RPMI8226 (cell line): ENCODE results near the gene SFRP4.
"Not testable (repeated sequence)": the region's sequence is repeated elsewhere in the genome, so short reads cannot be mapped to it uniquely, and the experiment has no call there.

Experiments
- DNase-seq: peaks from one replicate; pipeline ENCODE4 v3.0.0-alpha.2; 2015

Gene SFRP4

DNA sequence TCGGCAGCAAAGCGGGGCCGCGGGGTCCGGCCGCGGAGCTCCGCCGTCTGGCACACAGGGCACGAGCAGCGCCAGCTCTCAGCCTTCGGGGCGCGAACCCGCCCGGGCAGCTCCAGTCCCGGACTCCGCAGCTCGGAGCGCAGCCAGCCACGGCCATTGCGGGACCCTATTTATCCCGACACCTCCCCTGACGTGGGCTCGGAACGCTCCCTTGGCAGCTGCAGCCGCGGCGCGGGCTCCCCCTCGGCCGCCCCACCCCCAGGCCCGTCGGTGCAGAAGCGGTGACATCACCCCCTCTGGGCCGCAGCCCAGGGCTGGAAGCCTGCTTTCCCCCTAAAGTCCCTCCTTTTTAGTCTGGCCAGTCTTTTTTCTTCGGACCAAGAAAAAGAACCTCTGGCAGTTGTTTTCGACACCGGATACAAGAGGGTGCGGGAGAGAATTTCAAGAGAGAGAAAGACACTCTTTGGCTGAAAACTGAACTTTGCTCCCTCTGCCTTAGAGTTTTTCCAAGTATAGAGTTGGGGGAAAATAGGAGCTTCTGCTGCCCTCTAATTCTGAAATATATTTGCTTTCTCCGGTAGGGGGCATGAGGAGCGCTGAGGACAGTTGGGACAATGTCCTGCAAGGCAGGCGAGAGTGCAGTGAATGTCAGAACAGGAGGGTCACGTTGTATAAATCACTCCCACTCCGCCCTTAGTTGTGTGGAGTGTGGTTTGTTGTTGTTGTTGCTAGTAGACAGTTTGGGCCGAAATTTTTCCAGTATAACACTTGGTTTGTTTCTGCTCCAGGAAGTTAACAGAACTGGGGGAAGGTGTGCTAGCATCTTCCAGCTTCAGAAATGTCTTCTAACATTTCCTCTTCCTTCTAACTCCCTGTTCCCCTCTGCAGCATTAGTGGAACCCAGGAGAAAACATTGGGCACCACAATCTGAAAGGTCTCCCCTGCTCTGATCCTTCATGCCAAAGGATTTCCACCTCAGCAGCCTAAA, at the start of gene SFRP4:
SFRP4 (minus strand) TSS at position 145 of the 988 bp plus-strand sequence. CDS start 280 bp downstream, outside the sequence.
- DNase-seq: peak; percentile 56

- DNase-seq: no peak
Observed at GRCh38 chr7:37964196-37964595, 47.6 kb upstream of the SFRP4 start.

DNA sequence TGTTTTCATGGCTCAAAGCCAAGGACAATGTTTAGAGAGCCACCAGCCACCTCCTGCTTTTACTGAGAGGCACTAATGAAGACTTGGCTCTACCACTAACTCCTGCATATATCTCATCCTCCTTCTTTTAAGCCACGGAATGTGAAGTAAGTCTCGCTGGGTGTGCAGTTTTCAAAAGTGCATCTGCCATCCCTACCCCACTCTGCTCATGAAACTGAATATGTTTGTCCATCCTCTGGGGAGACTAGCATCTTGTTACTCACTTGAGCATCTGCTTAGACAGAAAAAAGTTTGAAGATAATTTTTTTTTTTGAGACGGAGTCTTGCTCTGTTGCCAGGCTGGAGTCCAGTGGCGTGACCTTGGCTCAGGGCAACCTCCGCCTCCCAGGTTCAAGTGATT, 44.6 kb upstream of the SFRP4 start:
- DNase-seq: no peak

GRCh38 chr7:37960483-37960882, 43.9 kb upstream of the SFRP4 start:
- no peak for DNase-seq

GRCh38 chr7:37957221-37957970, 40.8 kb upstream of the SFRP4 start:
- DNase-seq: no peak

GRCh38 chr7:37956791-37957190, 40.2 kb upstream of the SFRP4 start:
- no peak for DNase-seq

DNA sequence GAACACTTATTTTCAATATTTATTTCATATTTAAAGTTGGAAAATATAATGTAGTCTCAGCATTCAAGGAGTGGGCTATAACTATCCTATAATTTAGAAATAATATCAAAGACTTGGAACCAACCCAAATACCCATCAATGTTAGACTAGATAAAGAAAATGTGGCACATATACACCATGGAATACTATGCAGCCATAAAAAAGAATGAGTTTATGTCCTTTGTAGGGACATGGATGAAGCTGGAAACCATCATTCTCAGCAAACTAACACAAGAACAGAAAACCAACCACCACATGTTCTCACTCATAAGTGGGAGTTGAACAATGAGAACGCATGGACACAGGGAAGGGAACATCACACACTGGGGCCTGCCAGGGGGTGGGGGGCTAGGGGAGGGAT, 37.6 kb upstream of the SFRP4 start:
- not testable (repeated sequence) for DNase-seq

DNA sequence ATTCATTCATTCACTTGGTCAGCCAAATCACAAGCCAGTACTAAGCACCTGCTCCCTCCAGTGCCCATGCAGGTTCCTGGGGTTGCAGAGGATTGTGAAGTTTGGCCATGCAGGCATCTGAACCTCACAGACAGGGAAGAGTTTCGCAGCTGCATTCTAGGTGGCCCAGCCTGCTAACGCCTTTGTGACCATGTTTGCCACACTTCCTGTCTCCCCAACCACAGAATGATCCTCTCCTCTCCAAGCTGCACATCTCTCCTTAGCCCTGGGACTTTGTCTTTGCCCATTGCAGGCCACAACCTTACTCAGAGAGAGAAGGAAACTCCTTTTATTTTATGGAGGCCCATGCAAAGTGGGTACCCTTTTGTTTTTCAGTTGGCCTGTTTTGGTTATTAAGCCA, 35.6 kb upstream of the SFRP4 start:
- DNase-seq: no peak

- no peak for DNase-seq
Observed at GRCh38 chr7:37947941-37948210, 31.3 kb upstream of the SFRP4 start.

GRCh38 chr7:37947138-37947940, 30.7 kb upstream of the SFRP4 start:
- no peak for DNase-seq

GRCh38 chr7:37945336-37945735, 28.7 kb upstream of the SFRP4 start:
- DNase-seq: no peak

DNA sequence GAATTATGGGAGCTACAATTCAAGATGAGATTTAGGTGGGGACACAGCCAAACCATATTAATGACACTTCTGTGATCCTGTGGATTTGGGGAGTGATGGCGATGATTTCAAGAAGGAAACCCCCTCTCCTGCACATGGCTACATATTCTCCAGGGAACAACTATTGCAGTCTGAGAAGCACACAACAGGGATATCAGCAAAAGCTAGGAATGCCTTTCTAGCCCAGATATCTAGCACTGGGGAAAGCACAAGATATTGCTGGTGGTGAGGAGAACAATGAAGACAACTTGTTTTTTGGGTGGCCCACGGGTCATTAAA, 28.1 kb upstream of the SFRP4 start:
- DNase-seq: no peak

DNA sequence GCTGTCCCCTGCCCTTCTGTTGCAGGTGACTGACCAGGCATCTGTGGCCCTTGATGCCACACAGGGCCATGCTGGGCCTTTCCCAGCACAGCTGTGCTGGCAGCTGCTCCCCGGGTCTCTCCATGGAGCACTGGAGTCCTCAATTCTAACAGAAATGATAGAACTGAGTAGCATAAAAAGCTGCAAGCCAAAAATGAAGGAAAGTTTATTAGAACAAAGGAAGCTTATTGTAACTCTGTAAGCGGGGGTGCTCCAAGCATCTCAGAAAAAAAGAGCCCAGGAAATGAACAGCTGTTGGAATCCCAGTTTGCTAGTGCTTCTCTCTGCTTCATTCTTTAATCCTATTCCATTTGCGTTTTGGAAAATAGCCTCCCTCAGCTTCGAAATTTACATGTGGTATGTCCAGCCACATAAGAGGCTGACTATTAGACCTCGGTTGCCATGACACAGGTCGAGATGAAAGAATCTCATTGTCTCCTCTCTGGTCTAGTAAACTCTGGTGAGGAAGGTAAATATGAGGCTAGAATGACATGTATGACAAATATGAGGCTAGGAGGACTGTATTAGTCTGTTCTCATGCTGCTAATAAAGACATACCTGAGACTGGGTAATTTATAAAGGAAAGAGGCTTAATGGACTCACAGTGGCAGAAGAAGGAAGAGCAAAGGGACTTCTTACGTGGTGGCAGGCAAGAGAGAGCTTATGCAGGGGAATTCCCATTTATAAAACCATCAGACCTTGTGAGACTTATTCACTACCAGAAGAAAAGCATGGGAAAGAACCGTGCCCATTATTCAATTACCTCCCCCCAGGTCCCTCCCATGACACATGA, 27.5 kb upstream of the SFRP4 start:
- no peak for DNase-seq

GRCh38 chr7:37942934-37943610, 26.5 kb upstream of the SFRP4 start:
- DNase-seq: no peak

- no peak for DNase-seq
Observed at GRCh38 chr7:37933018-37933566, 16.5 kb upstream of the SFRP4 start.

DNA sequence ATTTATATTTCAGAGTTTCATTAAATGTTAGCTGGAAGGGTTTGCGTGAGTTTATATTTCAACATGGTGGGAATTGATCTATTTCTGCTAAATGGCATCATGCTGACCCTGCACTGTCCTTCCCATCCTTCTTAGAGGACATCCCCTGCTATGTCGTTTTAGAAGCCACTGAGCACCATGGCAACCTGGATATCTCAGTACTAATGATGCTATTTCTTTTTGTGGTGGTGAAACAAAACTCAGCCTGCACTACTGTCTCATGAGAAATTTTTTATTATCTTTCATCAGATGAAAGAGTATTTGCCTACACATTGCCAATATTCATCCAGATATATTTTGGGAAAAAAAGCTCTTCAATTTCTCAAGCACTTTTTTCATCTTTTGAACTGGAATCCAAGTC, 15.9 kb upstream of the SFRP4 start:
- no peak for DNase-seq

DNA sequence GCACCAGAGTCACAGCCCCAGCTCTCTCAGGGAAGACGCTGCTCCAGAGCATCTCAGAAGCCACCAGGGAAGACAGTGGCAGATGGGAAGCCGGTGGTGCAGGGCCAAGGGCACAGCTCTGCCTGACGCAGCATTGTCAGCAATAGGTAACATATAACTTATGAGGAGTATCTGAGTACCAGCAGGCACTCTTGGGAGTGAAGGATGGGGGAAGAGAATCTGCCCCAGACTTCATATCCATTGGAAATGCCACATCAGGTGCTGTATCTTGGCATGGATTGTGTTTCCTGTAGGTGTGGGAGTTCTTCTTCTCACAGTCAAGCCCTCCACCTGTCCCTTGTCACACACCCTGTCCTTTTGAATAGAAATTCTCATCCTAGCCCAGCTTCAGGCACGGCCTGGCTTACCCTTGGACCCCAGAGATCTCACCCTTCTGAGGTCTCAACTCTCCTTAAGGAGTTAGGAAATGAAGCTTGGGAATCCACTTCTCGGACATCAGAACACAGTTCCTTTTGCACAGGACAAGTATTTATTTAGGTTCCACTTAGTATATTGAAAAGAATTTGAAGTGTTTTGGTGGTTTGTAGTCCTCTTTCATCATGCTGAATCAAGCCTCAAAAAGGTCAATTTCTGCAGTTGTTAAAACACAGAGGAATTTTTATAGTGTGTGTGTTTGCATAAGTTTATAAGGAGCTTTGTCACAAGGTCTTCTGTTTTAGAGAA, 13.8 kb upstream of the SFRP4 start:
- no peak for DNase-seq

GRCh38 chr7:37928878-37929277, 12.3 kb upstream of the SFRP4 start:
- no peak for DNase-seq

GRCh38 chr7:37927773-37928444, 11.3 kb upstream of the SFRP4 start:
- DNase-seq: no peak

DNA sequence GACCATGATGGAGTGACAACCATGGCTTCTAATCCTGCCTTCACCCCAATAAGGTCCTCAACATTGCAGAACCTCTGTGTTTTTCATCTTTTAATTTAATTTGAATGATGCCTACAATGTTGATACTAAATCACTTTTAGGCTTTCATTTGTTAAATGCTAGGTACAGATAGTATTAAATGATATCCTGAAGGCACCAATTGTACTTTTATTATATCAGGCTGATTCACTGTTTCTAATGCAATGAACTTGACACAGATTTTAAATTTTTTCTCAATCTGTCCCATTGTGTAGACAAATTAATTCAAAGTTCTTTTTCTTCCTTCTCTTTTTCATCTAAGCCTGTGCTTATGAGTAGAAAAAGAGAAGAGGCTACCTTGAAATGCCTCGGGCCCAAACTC, 9.0 kb upstream of the SFRP4 start:
- no peak for DNase-seq
